Smooth muscle cell (in vitro differentiated cells): ENCODE data around the gene SMIM32. TPM values are rescaled to one million over a fixed set of nuclear protein-coding genes. Genes with fewer than 3 reads are reported as not detected.

Experiments used
- DNase-seq: peaks from one replicate; lab custom pipeline; 2025; ENCODE audit not compliant: unreplicated experiment; lab: John Stamatoyannopoulos, UW
- H2AFZ ChIP-seq: fragments of 200-600 bp; sonication (generic); 2 replicates; pipeline ENCODE4 v1.6.0; 2016; ENCODE audit warnings: antibody characterized with exemption, low read depth, mild to moderate bottlenecking
- H3F3A ChIP-seq: fragments of 200-600 bp; sonication (generic); 2 replicates; pipeline ENCODE4 v1.6.0; 2017; ENCODE audit warnings: antibody characterized with exemption, low read depth
- H3K27ac ChIP-seq: fragments of 200-600 bp; sonication (generic); 2 replicates; pipeline ENCODE4 v1.5.1; 2016; ENCODE audit warnings: low read depth, mild to moderate bottlenecking
- H3K27me3 ChIP-seq: fragments of 200-600 bp; sonication (generic); 2 replicates; pipeline ENCODE4 v1.6.1; 2016; ENCODE audit warnings: low read depth, mild to moderate bottlenecking
- H3K36me3 ChIP-seq: fragments of 200-600 bp; sonication (generic); 2 replicates; pipeline ENCODE4 v1.5.1; 2016; ENCODE audit warnings: low read depth
- H3K4me1 ChIP-seq: fragments of 200-600 bp; sonication (generic); 2 replicates; pipeline ENCODE4 v1.5.1; 2016; ENCODE audit warnings: low read depth
- H3K4me2 ChIP-seq: fragments of 200-600 bp; sonication (generic); 2 replicates; pipeline ENCODE4 v1.6.0; 2016; ENCODE audit warnings: mild to moderate bottlenecking
- H3K4me3 ChIP-seq: fragments of 200-600 bp; sonication (generic); 2 replicates; pipeline ENCODE4 v1.5.1; 2016; ENCODE audit warnings: mild to moderate bottlenecking
- H3K79me2 ChIP-seq: fragments of 200-600 bp; sonication (generic); 2 replicates; pipeline ENCODE4 v1.6.0; 2016; ENCODE audit warnings: low read depth, mild to moderate bottlenecking
- H3K9ac ChIP-seq: fragments of 200-600 bp; sonication (generic); 2 replicates; pipeline ENCODE4 v1.6.0; 2016; ENCODE audit warnings: low read depth
- H3K9me3 ChIP-seq: fragments of 200-600 bp; sonication (generic); replicated peaks from 2 replicates; pipeline ENCODE4 v1.5.1; 2016; ENCODE audit warnings: low read depth
- H4K20me1 ChIP-seq: fragments of 200-600 bp; sonication (generic); 2 replicates; pipeline ENCODE4 v1.6.0; 2016; ENCODE audit warnings: low read depth
- WGBS: methylation state at CpG from one replicate; pipeline ENCODE4 v1.1.7; 2016; ENCODE audit warnings: low lambda C conversion rate; 5-methylcytosine and 5-hydroxymethylcytosine counted together
- polyA plus RNA-seq: library from polyadenylated mRNA; unstranded; fragments of >200 nt; fragmentation: Nextera tagmentation; extraction: Ambion mirVana; gene quantifications from 2 replicates; pipeline ENCODE4 v1.2.1, GENCODE V29; 2016
- total RNA-seq: library from RNA; depleted of rRNA; stranded (reverse); fragments of >200 nt; gene quantifications from 2 replicates; pipeline ENCODE4 v1.2.3, GENCODE V29; 2014
- TF ChIP-seq, protein P1 (sequence below): fragments of 200-600 bp; sonication (generic); IDR thresholded peaks from 2 replicates; pipeline ENCODE4 v1.5.1; 2017; ENCODE audit warnings: borderline replicate concordance, mild to moderate bottlenecking, antibody characterized with exemption; ENCODE audit not compliant: insufficient read depth, poor library complexity, severe bottlenecking

The SMIM32 gene
- total and polyA plus RNA-seq, 2 experiments from 2014 or later = 1.5 to 2.2 TPM

DNA sequence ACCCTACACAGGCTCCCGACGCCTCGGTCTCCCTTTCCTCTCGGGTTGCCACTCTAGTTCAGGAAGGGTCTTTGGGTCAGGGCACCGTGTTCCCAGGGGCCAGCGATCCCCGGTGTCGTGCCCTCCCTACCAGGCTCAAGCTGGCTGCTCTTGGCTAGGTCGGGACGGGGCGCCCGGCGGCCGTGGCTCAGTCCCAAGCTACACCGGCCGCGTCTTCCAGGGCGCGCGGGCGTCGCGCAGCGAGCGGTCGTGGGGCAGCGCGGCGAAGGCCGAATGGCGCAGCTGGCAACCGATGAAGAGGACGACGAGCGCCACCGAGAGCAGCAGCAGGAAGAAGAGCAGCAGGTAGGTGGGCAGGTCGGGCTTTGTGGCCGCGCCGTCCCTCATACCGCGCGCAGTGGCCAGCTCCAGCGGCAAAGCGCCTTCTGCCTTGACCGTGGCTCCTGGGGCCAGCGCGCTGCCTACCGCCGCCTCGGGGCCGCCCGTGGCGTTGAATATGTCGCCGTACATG lies 892 bp downstream of the SMIM32 start:
- H3K4me2 ChIP-seq = peak overlapping the region; percentile 99
- WGBS = 2% methylated on average over 56 of the region's 56 CpGs
- no peak overlapping the region for H2AFZ ChIP-seq
- H3K79me2 ChIP-seq = no peaks in the 10 kb centered on the region
- no peaks in the 10 kb centered on the region for H3K36me3 ChIP-seq
- no peaks in the 10 kb centered on the region for H3K9me3 ChIP-seq
- H3K27me3 ChIP-seq = peaks cover 41% of the 10 kb centered on the region
- no peak overlapping the region for H3K9ac ChIP-seq
- peaks cover 17% of the 10 kb centered on the region for H3K4me1 ChIP-seq
- no peak for DNase-seq
- H3K27ac ChIP-seq = no peak overlapping the region
- peak overlapping the region; percentile 58 for H3K4me3 ChIP-seq
- TF ChIP-seq, protein P1, sequence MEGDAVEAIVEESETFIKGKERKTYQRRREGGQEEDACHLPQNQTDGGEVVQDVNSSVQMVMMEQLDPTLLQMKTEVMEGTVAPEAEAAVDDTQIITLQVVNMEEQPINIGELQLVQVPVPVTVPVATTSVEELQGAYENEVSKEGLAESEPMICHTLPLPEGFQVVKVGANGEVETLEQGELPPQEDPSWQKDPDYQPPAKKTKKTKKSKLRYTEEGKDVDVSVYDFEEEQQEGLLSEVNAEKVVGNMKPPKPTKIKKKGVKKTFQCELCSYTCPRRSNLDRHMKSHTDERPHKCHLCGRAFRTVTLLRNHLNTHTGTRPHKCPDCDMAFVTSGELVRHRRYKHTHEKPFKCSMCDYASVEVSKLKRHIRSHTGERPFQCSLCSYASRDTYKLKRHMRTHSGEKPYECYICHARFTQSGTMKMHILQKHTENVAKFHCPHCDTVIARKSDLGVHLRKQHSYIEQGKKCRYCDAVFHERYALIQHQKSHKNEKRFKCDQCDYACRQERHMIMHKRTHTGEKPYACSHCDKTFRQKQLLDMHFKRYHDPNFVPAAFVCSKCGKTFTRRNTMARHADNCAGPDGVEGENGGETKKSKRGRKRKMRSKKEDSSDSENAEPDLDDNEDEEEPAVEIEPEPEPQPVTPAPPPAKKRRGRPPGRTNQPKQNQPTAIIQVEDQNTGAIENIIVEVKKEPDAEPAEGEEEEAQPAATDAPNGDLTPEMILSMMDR = no peak
- peaks cover 25% of the 10 kb centered on the region for H4K20me1 ChIP-seq
- no peaks in the 10 kb centered on the region for H3F3A ChIP-seq

DNA sequence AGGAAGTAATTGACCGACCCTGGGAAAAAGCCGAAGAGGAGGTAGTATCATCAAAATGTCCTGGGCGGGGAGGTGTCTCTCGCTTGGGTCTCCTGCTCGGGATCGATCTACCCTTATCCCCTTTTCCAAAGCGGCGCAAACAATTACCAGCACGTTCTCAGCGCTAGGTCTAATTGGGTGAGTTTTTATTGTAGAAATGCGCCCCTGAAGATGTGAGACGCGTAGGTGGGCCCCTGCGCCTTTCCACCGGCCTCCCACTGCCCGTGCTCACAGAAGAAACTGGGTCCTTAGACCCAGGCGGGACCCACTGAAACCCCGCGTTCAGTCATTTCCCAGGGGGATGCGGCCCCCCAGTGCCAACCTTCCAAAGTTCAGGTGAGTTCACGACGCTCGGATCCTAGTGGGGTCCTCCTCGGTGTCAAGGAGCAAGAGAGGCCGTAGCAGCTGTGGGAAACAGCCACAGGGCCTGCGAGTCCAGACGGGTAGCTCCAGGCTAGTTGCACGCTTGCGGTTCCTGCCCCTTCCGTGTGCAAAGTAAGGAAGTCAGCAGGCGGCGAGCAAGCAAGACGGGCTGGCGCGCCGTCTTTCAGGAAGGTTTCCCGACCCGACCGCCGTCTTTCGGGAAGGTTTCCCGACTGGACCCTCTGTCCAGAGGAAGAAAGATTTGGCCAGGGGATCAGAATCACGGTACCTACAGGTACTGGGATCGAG lies 1.5 kb downstream of the SMIM32 start:
- no peaks in the 10 kb centered on the region for H3K9me3 ChIP-seq
- no peak overlapping the region for H3K27ac ChIP-seq
- DNase-seq = no peak
- WGBS = 34% methylated on average over 41 of the region's 44 CpGs
- H3K27me3 ChIP-seq = peaks cover 41% of the 10 kb centered on the region
- peaks cover 17% of the 10 kb centered on the region for H3K4me1 ChIP-seq
- H2AFZ ChIP-seq = no peak overlapping the region
- H3K9ac ChIP-seq = no peak overlapping the region
- H3K4me2 ChIP-seq = peak overlapping the region; percentile 99
- TF ChIP-seq, protein P1 = no peak
- no peaks in the 10 kb centered on the region for H3K79me2 ChIP-seq
- no peaks in the 10 kb centered on the region for H3K36me3 ChIP-seq
- peak overlapping the region; percentile 58 for H3K4me3 ChIP-seq
- peaks cover 25% of the 10 kb centered on the region for H4K20me1 ChIP-seq
- no peaks in the 10 kb centered on the region for H3F3A ChIP-seq

DNA sequence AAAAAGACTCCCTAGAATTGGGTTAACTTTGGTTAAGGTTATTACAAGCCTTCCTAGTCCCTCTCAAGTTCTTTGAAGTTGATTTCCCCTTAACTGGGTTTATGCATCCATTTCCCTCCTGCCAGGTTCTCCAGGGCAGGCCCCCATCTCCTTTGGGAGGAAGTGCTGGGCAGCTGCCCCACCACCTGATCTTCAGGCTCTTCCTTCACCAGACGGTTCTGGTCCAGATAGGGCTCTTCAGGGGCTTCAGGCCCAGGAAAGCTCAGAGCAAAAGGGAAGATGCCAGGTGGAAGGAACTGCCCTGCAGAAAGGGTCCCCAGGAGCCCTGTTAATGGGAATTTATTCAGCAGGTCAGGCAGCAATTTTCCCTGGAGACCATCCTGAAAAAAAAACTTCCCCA lies 2.1 kb downstream of the SMIM32 start:
- H3K9me3 ChIP-seq = no peaks in the 10 kb centered on the region
- H3K4me3 ChIP-seq = no peak overlapping the region
- no peak overlapping the region for H3K9ac ChIP-seq
- no peaks in the 10 kb centered on the region for H3K36me3 ChIP-seq
- no peak overlapping the region for H2AFZ ChIP-seq
- TF ChIP-seq, protein P1 = no peak
- DNase-seq = no peak
- no peaks in the 10 kb centered on the region for H3K79me2 ChIP-seq
- no peak overlapping the region for H3K4me2 ChIP-seq
- H4K20me1 ChIP-seq = peaks cover 29% of the 10 kb centered on the region
- peaks cover 15% of the 10 kb centered on the region for H3K4me1 ChIP-seq
- H3K27me3 ChIP-seq = peaks cover 41% of the 10 kb centered on the region
- no peak overlapping the region for H3K27ac ChIP-seq
- WGBS = 71% methylated on average over 1 of the region's 1 CpG
- no peaks in the 10 kb centered on the region for H3F3A ChIP-seq
